Kidney (tissue), 14 donors: ENCODE data around the gene ZNF341. TPM values are rescaled to one million over a fixed set of nuclear protein-coding genes. Genes with fewer than 3 reads are reported as not detected.

Experiments used
- DNase-seq, 5 donors: peaks; one replicate each; pipeline ENCODE4 v3.0.0-alpha.2; 2013 to 2020
- FAIRE-seq: peaks from 2 replicates; lab custom pipeline; 2012; peaks lifted over from hg19 to GRCh38; lab: Jason Lieb, UNC
- H3K27ac ChIP-seq, 2 donors: one replicate each; pipeline ENCODE4 v1.7.0; 2013; ENCODE audit warnings: low read depth in 2 of 2, low read length in 2 of 2, inconsistent platforms in 1 of 2
- H3K27me3 ChIP-seq: one replicate; pipeline ENCODE4 v1.7.1; 2013; ENCODE audit warnings: low read length, inconsistent platforms; ENCODE audit not compliant: control insufficient read depth, insufficient read depth
- H3K36me3 ChIP-seq, 3 donors: one replicate each; pipeline versions ENCODE4 v1.7.0 to v1.7.1; 2013; ENCODE audit warnings: low read length in 3 of 3, control low read depth in 1 of 3, inconsistent platforms in 1 of 3; ENCODE audit not compliant: insufficient read depth in 3 of 3, control insufficient read depth in 2 of 3
- H3K4me1 ChIP-seq, 3 donors: one replicate each; pipeline versions ENCODE4 v1.7.0 to v1.7.1; 2013; ENCODE audit warnings: low read length in 3 of 3, inconsistent platforms in 1 of 3, low read depth in 1 of 3; ENCODE audit not compliant: control insufficient read depth in 2 of 3, insufficient read depth in 2 of 3
- H3K4me3 ChIP-seq, 3 donors: one replicate each; pipeline versions ENCODE4 v1.7.0 to v1.8.1; 2013; ENCODE audit warnings: low read length in 3 of 3, control low read depth in 1 of 3, inconsistent platforms in 1 of 3
- H3K9ac ChIP-seq, 3 donors: one replicate each; pipeline versions ENCODE4 v1.7.0 to v1.7.1; 2013; ENCODE audit warnings: low read length in 3 of 3, control low read depth in 1 of 3, inconsistent platforms in 1 of 3
- H3K9me3 ChIP-seq, 3 donors: one replicate each; pipeline versions ENCODE4 v1.7.0 to v1.7.1; 2013; ENCODE audit warnings: low read length in 3 of 3, control low read depth in 1 of 3, inconsistent platforms in 1 of 3; ENCODE audit not compliant: control insufficient read depth in 2 of 3, insufficient read depth in 1 of 3
- CTCF ChIP-seq: IDR thresholded peaks from 3 replicates; pipeline ENCODE4 v1.5.1; 2012; ENCODE audit warnings: mild to moderate bottlenecking, moderate library complexity, borderline replicate concordance; ENCODE audit not compliant: insufficient read depth; ENCODE audit errors: extremely low read depth
- intact Hi-C: fragments of 100-400 bp; cut with DNase I; formaldehyde crosslinking; loops from one replicate; pipeline ENCODE4 v1.11.1; 2022
- polyA plus RNA-seq: library from polyadenylated mRNA; stranded (reverse); fragments of 350-450 nt; fragmentation: Illumina TruSeq; extraction: RNeasy Lipid Tissue Mini Kit (QIAGEN cat#74804); gene quantifications from one replicate; pipeline ENCODE4 v1.2.3, GENCODE V29; 2014; ENCODE audit warnings: low read depth, low replicate concordance; ENCODE audit not compliant: insufficient read depth
- total RNA-seq: library from RNA; stranded (reverse); fragmentation: NEBNext Ultra II Directional; extraction: Animal tissue kit (Norgen Biotek cat#: 25700); gene quantifications from one replicate; pipeline ENCODE4 v1.2.1, GENCODE V29; 2021
- donor health status: control.
- donor health status: control.
- donor health status: control.
- donor health status: control.
- donor health status: control.
- donor health status: DM: yes; HTN: yes; CAD: no.
- donor health status: Normal renal cell carcinoma (clear cell type).

The ZNF341 gene
- total and polyA plus RNA-seq, 2 donors from 2014 or later: 1.5 to 2.6 TPM

- intact Hi-C loops: no loop called here
- peaks cover 0 to 36% (median 24%) of the 10 kb centered on the region in 3 donors for H3K4me1 ChIP-seq
- H3K4me3 ChIP-seq: no peak overlapping the region
- H3K36me3 ChIP-seq: no peaks in the 10 kb centered on the region
- no peak overlapping the region for H3K9ac ChIP-seq
- no peak for FAIRE-seq
- DNase-seq: no peak
- no peaks in the 10 kb centered on the region for H3K9me3 ChIP-seq
- H3K27ac ChIP-seq: peak overlapping the region in 1 of 2 donors; percentile 5
- H3K27me3 ChIP-seq: no peaks in the 10 kb centered on the region
- TF ChIP-seq CTCF: no peak
These were observed 93.8 kb downstream of the ZNF341 start for GRCh38 chr20:33825340-33826269.

GRCh38 chr20:33826270-33826897 lies 94.6 kb downstream of the ZNF341 start:
- TF ChIP-seq CTCF: no peak
- DNase-seq: no peak

GRCh38 chr20:33827109-33827508 lies 95.3 kb downstream of the ZNF341 start:
- FAIRE-seq: no peak
- no peak for TF ChIP-seq CTCF
- DNase-seq: no peak
- Histone ChIP-seq H3K4me1 (peaks cover 3 to 39% (median 26%) of the 10 kb centered on the region in 3 donors), H3K4me3 (no peak overlapping the region), H3K36me3 (no peaks in the 10 kb centered on the region), H3K27me3 (no peaks in the 10 kb centered on the region), H3K9ac (no peak overlapping the region), H3K27ac (no peak overlapping the region), H3K9me3 (no peaks in the 10 kb centered on the region)
- intact Hi-C loops: no loop called here

More at GRCh38 chr20:33826270-33826897, 94.6 kb downstream of the ZNF341 start:
- H3K27me3 ChIP-seq: no peaks in the 10 kb centered on the region
- intact Hi-C loops: no loop called here
- H3K27ac ChIP-seq: peak overlapping the region in 1 of 2 donors; percentile 5
- H3K4me1 ChIP-seq: peaks cover 0 to 36% (median 24%) of the 10 kb centered on the region in 3 donors
- no peaks in the 10 kb centered on the region for H3K9me3 ChIP-seq
- H3K9ac ChIP-seq: no peak overlapping the region
- no peak overlapping the region for H3K4me3 ChIP-seq
- H3K36me3 ChIP-seq: no peaks in the 10 kb centered on the region
- FAIRE-seq: no peak
